Coronary artery (tissue), 2 donors: ENCODE data around the gene DTNBP1.

ENCODE experiments used
- DNase-seq: peaks from one replicate; pipeline ENCODE4 v3.0.0-alpha.2; 2017; ENCODE audit warnings: low spot score
- H3K27ac ChIP-seq, 2 donors: fragments of 200-600 bp; sonication (generic); one replicate each; pipeline ENCODE4 v1.5.1; 2016 to 2019
- H3K4me3 ChIP-seq: fragments of 200-600 bp; sonication (generic); 2 replicates; pipeline ENCODE4 v1.5.1; 2016; ENCODE audit warnings: mild to moderate bottlenecking, moderate library complexity
- TF ChIP-seq, protein P1 (sequence below): fragments of 200-600 bp; sonication (generic); IDR thresholded peaks from one replicate; pipeline ENCODE4 v1.5.1; 2019; ENCODE audit warnings: antibody characterized with exemption

The DTNBP1 gene

DNA sequence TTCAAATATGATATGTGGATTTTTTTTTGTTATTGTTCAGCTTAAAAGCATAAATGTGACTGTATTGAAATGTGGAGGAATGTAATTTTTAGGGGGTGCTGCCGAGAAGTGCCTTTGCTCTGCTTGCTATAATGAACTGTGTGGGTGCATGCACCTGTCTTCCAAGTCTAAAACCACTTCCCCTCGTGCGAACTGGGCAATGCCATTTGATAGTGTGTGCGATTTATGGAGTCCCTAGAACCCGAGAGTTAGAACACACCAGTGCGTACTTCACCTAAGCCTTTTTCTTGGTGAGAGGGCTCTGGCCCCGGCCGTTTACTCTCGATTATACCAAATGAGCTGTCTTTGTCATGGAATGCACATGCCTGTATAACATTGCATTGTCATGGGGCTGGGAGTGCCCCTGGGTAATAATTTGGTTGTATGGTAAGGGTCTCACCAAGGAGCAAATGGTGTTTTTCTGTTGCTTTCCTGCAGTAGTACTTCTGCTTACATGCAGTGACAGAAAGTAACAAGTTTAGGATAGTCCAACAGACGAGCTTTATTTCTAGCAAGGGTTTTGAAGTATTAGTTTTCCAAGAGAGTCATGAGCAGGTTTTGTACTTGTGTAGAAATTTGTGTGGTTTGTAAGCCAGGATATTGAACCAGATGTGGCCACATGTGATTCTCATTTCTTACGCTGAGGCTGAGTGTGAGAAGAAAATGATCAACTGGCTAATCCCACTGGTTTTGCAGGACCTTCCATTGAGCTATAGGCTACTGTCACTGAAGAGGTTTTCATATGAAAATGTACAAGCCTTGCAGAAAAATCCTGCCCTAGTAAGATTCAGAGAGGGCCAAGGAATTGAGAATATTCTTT, 172.4 kb downstream of the DTNBP1 start:
- Histone ChIP-seq H3K4me3 (no peak overlapping the region), H3K27ac (no peak overlapping the region)
- TF ChIP-seq, protein P1, sequence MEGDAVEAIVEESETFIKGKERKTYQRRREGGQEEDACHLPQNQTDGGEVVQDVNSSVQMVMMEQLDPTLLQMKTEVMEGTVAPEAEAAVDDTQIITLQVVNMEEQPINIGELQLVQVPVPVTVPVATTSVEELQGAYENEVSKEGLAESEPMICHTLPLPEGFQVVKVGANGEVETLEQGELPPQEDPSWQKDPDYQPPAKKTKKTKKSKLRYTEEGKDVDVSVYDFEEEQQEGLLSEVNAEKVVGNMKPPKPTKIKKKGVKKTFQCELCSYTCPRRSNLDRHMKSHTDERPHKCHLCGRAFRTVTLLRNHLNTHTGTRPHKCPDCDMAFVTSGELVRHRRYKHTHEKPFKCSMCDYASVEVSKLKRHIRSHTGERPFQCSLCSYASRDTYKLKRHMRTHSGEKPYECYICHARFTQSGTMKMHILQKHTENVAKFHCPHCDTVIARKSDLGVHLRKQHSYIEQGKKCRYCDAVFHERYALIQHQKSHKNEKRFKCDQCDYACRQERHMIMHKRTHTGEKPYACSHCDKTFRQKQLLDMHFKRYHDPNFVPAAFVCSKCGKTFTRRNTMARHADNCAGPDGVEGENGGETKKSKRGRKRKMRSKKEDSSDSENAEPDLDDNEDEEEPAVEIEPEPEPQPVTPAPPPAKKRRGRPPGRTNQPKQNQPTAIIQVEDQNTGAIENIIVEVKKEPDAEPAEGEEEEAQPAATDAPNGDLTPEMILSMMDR = no peak
- no peak for DNase-seq

DNA sequence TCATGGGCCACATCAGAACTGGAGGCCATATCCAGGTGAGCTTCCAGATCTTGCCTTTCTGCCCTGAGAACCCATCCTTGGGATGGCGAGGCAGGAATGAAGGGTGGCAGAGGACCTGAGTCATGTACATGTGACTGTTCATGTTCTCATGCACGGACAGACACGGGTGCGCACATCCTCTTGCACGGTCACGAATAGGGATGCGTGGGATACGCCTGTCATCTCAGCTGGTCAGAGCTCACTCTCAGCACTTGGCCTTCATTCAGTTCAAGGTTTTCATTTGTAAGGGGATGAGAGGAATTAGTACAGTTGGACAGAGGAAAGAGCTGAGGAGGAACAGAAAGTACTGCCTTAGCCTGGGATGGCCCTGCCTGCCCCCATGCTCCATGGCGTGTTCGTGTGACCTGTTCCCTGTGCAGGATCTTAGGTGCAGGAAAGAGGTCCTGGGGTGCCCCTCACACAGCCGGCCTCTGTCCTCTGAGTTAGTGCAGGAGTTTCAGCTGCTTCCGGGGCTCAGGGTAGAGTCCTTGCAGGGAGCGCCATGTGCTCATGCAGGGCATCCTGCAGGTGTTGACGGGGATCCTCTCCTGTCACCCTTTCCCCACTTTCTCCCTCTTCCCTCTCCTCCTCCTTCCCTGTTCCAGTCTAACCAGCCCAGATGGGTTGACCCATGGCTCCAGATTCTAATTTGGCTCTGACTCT, 173.4 kb downstream of the DTNBP1 start:
- no peak overlapping the region for H3K27ac ChIP-seq
- DNase-seq = no peak
- TF ChIP-seq, protein P1 = no peak
- no peak overlapping the region for H3K4me3 ChIP-seq

DNA sequence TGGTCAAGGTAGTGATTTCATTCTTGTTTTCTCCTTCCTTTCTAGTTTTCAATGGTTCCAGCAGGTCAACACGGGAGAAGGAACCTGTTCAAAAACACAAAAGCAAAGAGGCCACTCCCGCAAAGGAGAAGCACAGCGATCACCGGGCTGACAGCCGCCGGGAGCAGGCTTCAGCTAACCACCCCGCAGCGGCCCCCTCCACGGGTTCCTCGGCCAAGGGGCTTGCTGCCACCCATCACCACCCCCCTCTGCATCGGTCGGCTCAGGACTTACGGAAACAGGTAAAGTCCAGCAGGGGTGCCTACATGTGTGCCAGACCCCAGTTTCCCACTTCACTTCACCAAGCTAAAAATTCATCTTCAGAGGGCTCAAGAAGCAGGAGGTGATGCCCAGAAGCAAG, 175.6 kb downstream of the DTNBP1 start:
- TF ChIP-seq, protein P1 = no peak
- H3K4me3 ChIP-seq = no peak overlapping the region
- H3K27ac ChIP-seq = no peak overlapping the region
- DNase-seq = no peak

DNA sequence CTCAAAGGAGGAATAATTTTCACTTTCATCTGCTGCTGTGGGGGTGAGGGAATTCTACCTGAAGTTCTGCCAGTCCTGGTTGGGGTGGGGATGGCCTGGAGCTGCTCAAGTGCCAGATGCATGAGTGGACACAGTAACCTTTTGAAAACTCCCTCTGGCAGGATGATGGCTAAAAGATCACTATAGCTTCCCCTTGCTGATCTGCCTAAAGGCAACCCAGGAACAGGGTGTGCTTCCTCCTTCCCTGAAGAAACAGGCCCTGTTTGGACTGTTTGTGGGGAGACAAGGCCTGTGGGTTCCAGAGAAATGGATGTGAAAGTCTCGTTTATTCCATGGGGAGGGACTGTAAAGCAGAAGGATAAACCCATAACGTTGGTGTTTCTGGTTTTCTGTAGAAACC, 176.9 kb downstream of the DTNBP1 start:
- DNase-seq = no peak
- Histone ChIP-seq H3K4me3 (no peak overlapping the region), H3K27ac (no peak overlapping the region)
- TF ChIP-seq, protein P1 = no peak

DNA sequence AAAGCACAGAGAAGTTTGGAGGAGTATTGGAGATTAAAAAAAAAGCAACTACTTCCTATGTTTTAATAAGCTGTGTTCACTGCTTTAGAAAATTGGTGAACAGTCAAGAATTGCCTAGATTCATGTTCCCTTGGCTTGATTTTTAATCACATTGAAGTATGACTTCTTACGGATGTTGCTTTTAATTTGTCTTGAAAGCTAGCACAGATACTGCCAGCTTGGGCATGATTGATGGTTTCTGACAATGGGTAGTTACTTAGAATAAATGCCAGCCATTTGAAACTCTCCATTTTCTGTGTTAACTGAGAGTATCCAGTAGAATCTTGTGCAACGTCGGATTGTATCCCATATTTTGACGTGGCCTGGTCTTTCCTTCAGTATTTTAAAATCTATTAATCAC, 178.0 kb downstream of the DTNBP1 start:
- TF ChIP-seq, protein P1 = no peak
- no peak overlapping the region for H3K27ac ChIP-seq
- no peak for DNase-seq
- no peak overlapping the region for H3K4me3 ChIP-seq

DNA sequence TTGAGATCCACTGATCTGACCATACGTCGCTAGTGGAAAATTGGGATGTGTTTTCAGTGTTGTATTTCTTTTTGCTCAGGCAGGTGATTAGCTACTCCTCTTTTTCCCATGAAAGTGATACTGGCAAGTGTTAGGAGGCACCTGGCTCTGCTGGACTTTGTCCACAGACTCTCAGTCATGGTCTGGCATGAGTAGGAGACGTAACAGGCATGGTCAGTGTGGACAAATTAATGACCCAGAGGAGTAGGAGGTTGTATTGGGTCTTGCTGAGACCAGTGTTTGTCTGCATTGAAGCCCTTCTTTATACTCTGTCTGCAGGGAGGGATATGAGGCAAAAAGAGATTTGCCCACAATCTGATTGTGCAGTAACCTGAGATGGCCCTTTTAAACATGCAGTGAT, 178.7 kb downstream of the DTNBP1 start:
- TF ChIP-seq, protein P1 = no peak
- H3K4me3 ChIP-seq = no peak overlapping the region
- no peak overlapping the region for H3K27ac ChIP-seq
- no peak for DNase-seq
